HG03175 (cell line): ENCODE results near the gene ARNT2.

Source experiments
- ATAC-seq: cut with Tn5 transposase; IDR thresholded peaks from one replicate; pipeline ENCODE4 v1.9.1; 2021; ENCODE audit warnings: mild to moderate bottlenecking, moderate library complexity; ENCODE audit not compliant: unreplicated experiment

ARNT2 gene

GRCh38 chr15:80405970-80406369 lies 1.8 kb downstream of the ARNT2 start:
- no peak for ATAC-seq

GRCh38 chr15:80411788-80412288 lies 7.7 kb downstream of the ARNT2 start:
- ATAC-seq = no peak

GRCh38 chr15:80414546-80415357 lies 10.6 kb downstream of the ARNT2 start:
- ATAC-seq = no peak

DNA sequence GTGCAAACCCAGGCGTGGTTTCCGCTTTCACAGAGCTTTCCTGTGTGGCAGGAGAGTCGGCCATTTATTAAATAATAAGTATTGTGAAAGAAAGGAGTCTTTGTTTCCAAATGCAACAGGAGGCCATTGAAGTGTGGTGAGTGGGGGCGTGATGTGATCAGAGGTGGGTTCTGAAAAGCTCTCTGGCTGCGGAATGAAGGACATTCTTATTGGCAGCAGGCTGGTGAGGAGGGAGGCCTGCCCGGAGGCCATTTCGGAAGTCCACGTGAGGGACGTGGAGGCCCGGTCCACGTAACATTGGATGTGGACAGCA lies 11.1 kb downstream of the ARNT2 start:
- ATAC-seq = no peak

- no peak for ATAC-seq
Measured at GRCh38 chr15:80416702-80417101, 12.5 kb downstream of the ARNT2 start.

- no peak for ATAC-seq
Measured at GRCh38 chr15:80418892-80419537, 14.8 kb downstream of the ARNT2 start.

GRCh38 chr15:80419546-80419945 lies 15.4 kb downstream of the ARNT2 start:
- no peak for ATAC-seq

DNA sequence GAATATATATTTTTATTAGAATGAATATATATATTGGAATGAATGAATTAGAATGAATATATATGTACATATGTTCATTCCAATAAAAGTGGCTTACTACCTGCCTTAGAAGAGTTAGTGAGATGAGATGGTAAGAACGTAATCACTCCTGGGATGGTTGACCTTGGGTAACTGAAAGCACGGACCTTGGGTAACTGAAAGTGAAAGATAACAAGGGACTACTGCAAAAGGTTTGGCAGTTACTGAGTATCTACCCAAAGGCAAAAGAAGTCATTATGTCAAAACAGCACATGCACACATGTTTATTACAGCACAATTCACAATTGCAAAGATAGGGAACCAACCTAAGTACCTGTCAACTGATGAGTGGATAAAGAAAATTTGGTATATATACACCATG lies 16.5 kb downstream of the ARNT2 start:
- no peak for ATAC-seq

DNA sequence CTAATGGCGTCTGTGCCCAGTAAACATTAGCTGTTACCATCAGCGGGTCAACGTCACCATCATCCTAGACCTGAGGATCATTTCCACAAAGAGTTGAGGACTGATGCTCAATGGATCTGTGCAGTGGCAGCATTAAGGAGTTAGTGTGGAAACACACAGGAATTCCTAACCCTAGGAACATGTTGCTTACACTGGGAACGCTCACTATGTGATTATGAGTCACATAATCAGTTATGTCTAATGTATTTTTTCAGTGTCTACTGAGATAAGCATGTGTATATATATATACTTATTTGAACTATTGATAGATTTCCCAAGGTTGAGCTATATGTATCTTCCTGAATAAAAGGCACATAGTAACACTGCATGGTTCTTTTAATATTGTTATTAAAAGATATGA lies 19.0 kb downstream of the ARNT2 start:
- ATAC-seq = no peak

GRCh38 chr15:80424381-80424780 lies 20.2 kb downstream of the ARNT2 start:
- ATAC-seq = no peak

DNA sequence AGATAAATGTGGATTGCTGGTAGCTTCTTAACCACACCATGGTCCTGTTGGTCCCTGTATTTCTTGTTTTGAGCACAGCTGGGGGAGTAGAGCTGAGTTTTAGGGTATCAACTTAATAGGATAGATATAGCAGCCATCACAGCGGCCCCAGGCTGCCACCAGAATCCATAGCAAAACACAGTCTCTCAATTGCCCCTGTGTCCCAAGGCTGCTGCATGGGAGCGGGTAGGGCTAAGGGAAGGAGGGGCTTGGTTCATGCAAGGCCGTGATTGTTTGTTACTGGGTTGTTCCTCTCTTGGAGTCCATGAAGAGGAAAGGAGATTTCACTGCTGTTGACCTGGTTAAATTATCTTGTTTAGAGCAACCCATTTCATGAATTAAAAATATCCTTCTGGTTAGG lies 22.1 kb downstream of the ARNT2 start:
- ATAC-seq = no peak

GRCh38 chr15:80429964-80430363 lies 25.8 kb downstream of the ARNT2 start:
- ATAC-seq = no peak

GRCh38 chr15:80431635-80432344 lies 27.6 kb downstream of the ARNT2 start:
- no peak for ATAC-seq

DNA sequence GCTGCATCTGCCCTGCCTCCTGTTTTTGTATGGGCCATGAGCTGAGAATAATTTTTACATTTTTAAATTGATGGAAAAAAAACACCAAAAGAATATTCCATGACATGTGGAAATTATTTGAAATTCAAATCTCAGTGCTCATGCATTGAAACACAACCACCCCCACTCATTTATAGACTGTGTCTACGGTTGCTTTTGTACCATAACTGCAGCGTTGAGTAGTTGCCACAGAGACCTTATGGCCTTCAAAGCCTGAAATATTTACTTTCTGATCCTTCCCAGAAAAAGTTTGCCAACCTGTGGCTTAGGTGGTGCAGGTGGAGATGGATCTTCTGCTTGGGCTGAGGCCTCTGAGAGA lies 28.1 kb downstream of the ARNT2 start:
- no peak for ATAC-seq

- ATAC-seq = no peak
Measured at GRCh38 chr15:80433836-80434235, 29.7 kb downstream of the ARNT2 start.

- no peak for ATAC-seq
Measured at GRCh38 chr15:80434926-80435720, 30.9 kb downstream of the ARNT2 start.

GRCh38 chr15:80436511-80437307 lies 32.5 kb downstream of the ARNT2 start:
- no peak for ATAC-seq

DNA sequence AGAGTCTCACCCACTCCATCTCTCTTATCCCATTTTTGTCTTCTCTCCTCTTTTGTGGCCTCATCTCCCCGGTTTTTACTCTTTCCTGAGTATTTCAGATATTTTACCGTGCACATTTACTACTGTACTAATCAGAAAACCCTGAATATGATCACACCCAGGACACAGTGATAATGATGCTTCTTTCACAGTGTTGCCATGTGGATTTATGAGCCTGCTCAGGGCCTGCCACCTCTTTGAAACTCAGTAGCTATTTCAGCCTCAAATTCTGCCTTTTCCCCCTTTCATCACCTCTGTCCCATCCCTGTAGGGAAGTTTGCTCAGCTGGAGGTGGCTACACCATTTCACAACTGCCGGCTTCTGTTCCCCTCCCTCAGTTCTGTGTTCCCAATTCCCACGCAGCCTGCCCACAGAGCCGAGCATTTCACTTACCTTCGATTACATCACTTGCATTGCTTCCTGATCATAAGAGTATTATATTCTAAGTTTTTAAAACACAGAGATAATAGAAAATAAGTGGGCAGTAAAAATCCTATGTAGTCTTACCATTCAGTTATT lies 33.2 kb downstream of the ARNT2 start:
- no peak for ATAC-seq

DNA sequence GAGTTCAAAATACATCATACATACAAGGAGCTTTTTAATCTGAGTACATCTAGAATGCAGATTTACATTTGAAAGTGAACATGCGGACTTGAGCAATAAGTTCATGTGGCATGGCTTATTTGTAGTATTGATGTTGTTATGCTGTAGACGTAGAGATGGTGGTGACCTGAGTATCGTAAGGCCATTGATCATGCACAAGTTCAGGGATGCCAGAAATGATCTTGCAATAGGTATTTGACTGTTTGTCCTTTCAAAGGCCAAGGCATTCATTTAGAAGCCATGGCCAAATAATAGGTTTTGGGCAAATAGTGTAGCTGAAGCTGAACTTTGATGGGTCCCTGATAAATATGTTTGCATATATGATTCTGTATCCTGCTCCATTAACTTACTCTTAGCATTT lies 35.0 kb downstream of the ARNT2 start:
- no peak for ATAC-seq

DNA sequence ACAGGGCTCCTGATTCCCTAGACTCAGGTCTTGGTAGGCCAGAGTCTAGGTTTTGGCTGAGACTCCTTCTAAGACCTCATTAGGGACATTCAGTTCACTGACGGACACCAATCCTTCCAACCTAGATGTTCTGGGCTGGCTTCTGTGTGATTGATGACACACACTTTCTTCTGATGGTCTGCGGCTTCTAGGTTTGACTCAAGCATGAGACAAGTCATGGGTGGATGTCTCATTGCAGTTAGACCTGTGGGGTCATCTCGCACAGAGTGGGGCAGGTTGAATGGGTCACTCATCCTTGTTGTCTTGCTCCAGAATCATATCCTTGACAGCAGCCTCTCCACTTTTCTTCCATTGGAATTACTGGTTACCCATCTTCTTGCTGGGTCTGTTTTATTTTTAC lies 35.8 kb downstream of the ARNT2 start:
- no peak for ATAC-seq
